H1 (cell line): ENCODE data around the gene ADRA2A.

Source experiments
- CHD1 ChIP-seq: IDR thresholded peaks from 2 replicates; pipeline ENCODE4 v1.6.1; 2012; ENCODE audit warnings: low read depth, low read length, improper control_type of control experiment
- EP300 ChIP-seq, 2 experiments: IDR thresholded peaks; 1 replicate in 1 of 2; 2 replicates in 1 of 2; pipeline ENCODE4 v1.6.1; 2011 to 2012; ENCODE audit warnings: low read depth in 2 of 2, low read length in 2 of 2, mild to moderate bottlenecking in 2 of 2, borderline replicate concordance in 1 of 2, inconsistent platforms in 1 of 2, moderate library complexity in 1 of 2
- FOSL1 ChIP-seq: IDR thresholded peaks from 2 replicates; pipeline ENCODE4 v1.6.1; 2011; ENCODE audit warnings: mild to moderate bottlenecking, low read depth, low read length, moderate library complexity; ENCODE audit not compliant: insufficient read depth
- GABPA ChIP-seq: IDR thresholded peaks from 2 replicates; pipeline ENCODE4 v1.6.1; 2011; ENCODE audit warnings: mild to moderate bottlenecking, low read length, moderate library complexity, borderline replicate concordance; ENCODE audit not compliant: insufficient read depth
- JUN ChIP-seq: IDR thresholded peaks from 2 replicates; pipeline ENCODE4 v1.6.1; 2011; ENCODE audit warnings: low read depth, mild to moderate bottlenecking, improper control_type of control experiment, low read length
- JUND ChIP-seq: IDR thresholded peaks from 2 replicates; pipeline ENCODE4 v1.6.1; 2011; ENCODE audit warnings: mild to moderate bottlenecking, improper control_type of control experiment, low read length
- POLR2A ChIP-seq, 2 experiments: IDR thresholded peaks; 1 replicate in 1 of 2; 2 replicates in 1 of 2; pipeline ENCODE4 v1.6.1; 2011; ENCODE audit warnings: low read depth in 2 of 2, low read length in 2 of 2, mild to moderate bottlenecking in 2 of 2; ENCODE audit errors: control extremely low read depth in 1 of 2
- POLR2AphosphoS5 ChIP-seq: IDR thresholded peaks from 2 replicates; pipeline ENCODE4 v1.6.1; 2011; ENCODE audit warnings: low read depth, low read length
- SRF ChIP-seq: IDR thresholded peaks from 2 replicates; pipeline ENCODE4 v1.6.1; 2011; ENCODE audit warnings: mild to moderate bottlenecking, low read depth, low read length, moderate library complexity
- TF ChIP-seq, protein P1 (sequence below): IDR thresholded peaks from 2 replicates; pipeline ENCODE4 v1.6.1; 2012; ENCODE audit warnings: inconsistent platforms
- TF ChIP-seq, protein P2 (sequence below), 3 experiments: IDR thresholded peaks; 1 replicate in 2 of 3; 2 replicates in 1 of 3; pipeline versions ENCODE4 v1.5.1 to v1.6.1; 2011; ENCODE audit warnings: low read length in 3 of 3, mild to moderate bottlenecking in 3 of 3, inconsistent platforms in 2 of 3, low read depth in 1 of 3, moderate library complexity in 1 of 3; ENCODE audit not compliant: insufficient read depth in 1 of 3; ENCODE audit errors: control extremely low read depth in 1 of 3

DNA sequence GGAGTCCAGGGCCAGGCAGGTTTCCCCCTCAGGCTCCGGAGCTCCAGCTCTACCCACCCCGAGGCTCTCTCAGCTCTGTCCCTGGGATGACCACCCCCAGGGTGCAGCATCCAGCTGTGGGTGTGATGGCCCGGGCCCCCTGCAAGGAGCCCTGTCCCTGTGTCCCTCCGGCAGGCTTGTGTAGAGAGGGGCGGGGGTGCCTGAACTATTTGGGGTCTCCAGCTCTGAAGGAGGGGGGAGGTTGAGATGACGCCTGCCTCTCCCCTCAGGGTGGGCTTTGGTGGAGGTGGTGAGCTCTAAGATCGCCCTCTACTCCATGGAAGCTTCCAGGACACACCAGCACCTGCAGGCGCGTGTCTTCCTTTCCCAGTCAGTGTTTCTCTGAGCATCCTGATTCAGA is 39.4 kb downstream of the ADRA2A start:
- TF ChIP-seq CHD1 = no peak
- no peak for TF ChIP-seq POLR2A (IDR thresholded peaks at IDR 0.05; ENCODE audit: control extremely low read depth in 1 of 2, low read depth in 2 of 2, low read length in 2 of 2)
- TF ChIP-seq, protein P1, sequence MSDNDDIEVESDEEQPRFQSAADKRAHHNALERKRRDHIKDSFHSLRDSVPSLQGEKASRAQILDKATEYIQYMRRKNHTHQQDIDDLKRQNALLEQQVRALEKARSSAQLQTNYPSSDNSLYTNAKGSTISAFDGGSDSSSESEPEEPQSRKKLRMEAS = no peak
- no peak for TF ChIP-seq JUND
- TF ChIP-seq SRF = no peak
- TF ChIP-seq, protein P2, sequence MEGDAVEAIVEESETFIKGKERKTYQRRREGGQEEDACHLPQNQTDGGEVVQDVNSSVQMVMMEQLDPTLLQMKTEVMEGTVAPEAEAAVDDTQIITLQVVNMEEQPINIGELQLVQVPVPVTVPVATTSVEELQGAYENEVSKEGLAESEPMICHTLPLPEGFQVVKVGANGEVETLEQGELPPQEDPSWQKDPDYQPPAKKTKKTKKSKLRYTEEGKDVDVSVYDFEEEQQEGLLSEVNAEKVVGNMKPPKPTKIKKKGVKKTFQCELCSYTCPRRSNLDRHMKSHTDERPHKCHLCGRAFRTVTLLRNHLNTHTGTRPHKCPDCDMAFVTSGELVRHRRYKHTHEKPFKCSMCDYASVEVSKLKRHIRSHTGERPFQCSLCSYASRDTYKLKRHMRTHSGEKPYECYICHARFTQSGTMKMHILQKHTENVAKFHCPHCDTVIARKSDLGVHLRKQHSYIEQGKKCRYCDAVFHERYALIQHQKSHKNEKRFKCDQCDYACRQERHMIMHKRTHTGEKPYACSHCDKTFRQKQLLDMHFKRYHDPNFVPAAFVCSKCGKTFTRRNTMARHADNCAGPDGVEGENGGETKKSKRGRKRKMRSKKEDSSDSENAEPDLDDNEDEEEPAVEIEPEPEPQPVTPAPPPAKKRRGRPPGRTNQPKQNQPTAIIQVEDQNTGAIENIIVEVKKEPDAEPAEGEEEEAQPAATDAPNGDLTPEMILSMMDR (IDR thresholded peaks at IDR 0.05; ENCODE audit: control extremely low read depth in 1 of 3, insufficient read depth in 1 of 3, low read depth in 1 of 3, low read length in 3 of 3) = no peak
- no peak for TF ChIP-seq POLR2AphosphoS5
- no peak for TF ChIP-seq JUN
- TF ChIP-seq FOSL1 = no peak
- TF ChIP-seq EP300 (IDR thresholded peaks at IDR 0.05; ENCODE audit: borderline replicate concordance in 1 of 2, low read depth in 2 of 2, low read length in 2 of 2) = no peak
- no peak for TF ChIP-seq GABPA
